ENCODE data around the gene STING1. TPM values are rescaled to one million over a fixed set of nuclear protein-coding genes. Genes with fewer than 3 reads are reported as not detected.

The STING1 gene
- total and polyA plus RNA-seq, 10 of the 15 experiments (the other 5 are each of a cell fraction or from before 2014, with no cell fraction given), result 10.1 to 56.1 (median 41.0) TPM

GRCh38 chr5:139445325-139446170 is 37.0 kb downstream of the STING1 start:
- no peaks in the 10 kb centered on the region for H4K20me1 ChIP-seq (ENCODE audit: control insufficient read depth, insufficient read depth)
- FAIRE-seq (no peak), DNase-seq (ENCODE audit: low read depth, low spot score) (no peak), ATAC-seq (no peak)
- ChIA-PET CTCF (interaction anchor here (0.7 to 3.4 kb wide), 7 partner anchors 8 to 70 kb away, joined by 3 to 16 read pairs (median 7); no protein-coding TSS in a partner anchor), RAD21 (ENCODE audit: unreplicated experiment) (interaction anchor here (0.8 to 1.2 kb wide), 5 partner anchors 8 to 83 kb away, joined by 3 to 5 read pairs (median 4); no protein-coding TSS in a partner anchor), SMC1A (ENCODE audit: uncharacterized antibody, unreplicated experiment) (interaction anchor here (1.5 to 7.7 kb wide), 4 partner anchors 9 to 68 kb away, joined by 3 to 86 read pairs (median 22); partner anchors contain the start of gene DNAJC18), POLR2A (interaction anchor here (0.6 to 1.9 kb wide), 7 partner anchors 9 to 120 kb away, joined by 3 to 11 read pairs (median 4); partner anchors contain the start of gene SMIM33)
- no peaks in the 10 kb centered on the region for H3K36me3 ChIP-seq (ENCODE audit: control insufficient read depth in 2 of 2, insufficient read depth in 2 of 2, low read length in 1 of 2)
- H3K4me1 ChIP-seq (ENCODE audit: control insufficient read depth, insufficient read depth, low read length), result peaks cover 27% of the 10 kb centered on the region
- intact Hi-C loops (cut with micrococcal nuclease; ENCODE audit: unreplicated experiment), result loop anchor here (2.0 kb wide), 1 partner anchor 41 kb away; the partner anchor contains the start of gene SPATA24
- no peak overlapping the region for H3K27ac ChIP-seq (ENCODE audit: control insufficient read depth, insufficient read depth)
- WGBS (ENCODE audit: insufficient coverage, insufficient replicate concordance, low lambda C conversion rate, missing lambda C conversion rate), result 69% methylated on average over 7 of the region's 7 CpGs
- H2AFZ ChIP-seq (ENCODE audit: control insufficient read depth, low read depth, low read length), result no peak overlapping the region
- H3K27me3 ChIP-seq (replicated peaks in 1 of 2; ENCODE audit: control insufficient read depth in 2 of 2, insufficient read depth in 2 of 2, low read length in 1 of 2), result no peaks in the 10 kb centered on the region
- no peak overlapping the region for H3K4me3 ChIP-seq
- in situ Hi-C loops (cut with MboI), result no loop called here
- no peak overlapping the region for H3K9ac ChIP-seq (ENCODE audit: control insufficient read depth, insufficient read depth, low read length)
- no peaks in the 10 kb centered on the region; the same call in 1 of the 3 replicates for H3K9me3 ChIP-seq (replicated peaks; ENCODE audit: control insufficient read depth, insufficient read depth, low read length)
- no peak for TF ChIP-seq ZBED1 (IDR thresholded peaks at IDR 0.05; ENCODE audit: borderline replicate concordance)
- no peak for TF ChIP-seq TAF1 (IDR thresholded peaks at IDR 0.05; ENCODE audit: borderline replicate concordance, low read depth, low read length)
- no peak for TF ChIP-seq NFYB (IDR thresholded peaks at IDR 0.05; ENCODE audit: insufficient read depth, low read depth, low read length)
- TF ChIP-seq RBBP5 (conservative IDR thresholded peaks at IDR 0.05), result no peak
- no peak for TF ChIP-seq CREB1 (IDR thresholded peaks at IDR 0.05; ENCODE audit: low read depth)
- no peak for TF ChIP-seq FOS (IDR thresholded peaks at IDR 0.05; ENCODE audit: borderline replicate concordance, extremely low read depth, insufficient read length)
- TF ChIP-seq CBX3 (IDR thresholded peaks at IDR 0.05; ENCODE audit: borderline replicate concordance, low read depth), result no peak
- no peak for TF ChIP-seq ZNF217 (IDR thresholded peaks at IDR 0.05)
- TF ChIP-seq JUNB (IDR thresholded peaks at IDR 0.05), result no peak
- TF ChIP-seq NR2C1 (IDR thresholded peaks at IDR 0.05), result no peak
- TF ChIP-seq SUPT20H (IDR thresholded peaks at IDR 0.05; ENCODE audit: borderline replicate concordance, control insufficient read depth, low read depth, low read length), result no peak
- TF ChIP-seq SKIL (IDR thresholded peaks at IDR 0.05; ENCODE audit: low read depth, poor library complexity, severe bottlenecking), result no peak
- TF ChIP-seq KLF5 (IDR thresholded peaks at IDR 0.05; ENCODE audit: partially characterized antibody), result no peak
- H3K4me2 ChIP-seq (ENCODE audit: control insufficient read depth, insufficient read depth), result no peak overlapping the region
- no TSS peak for BruUV-seq (replicated peaks)
- no peaks in the 10 kb centered on the region for H3K79me2 ChIP-seq (ENCODE audit: control insufficient read depth, insufficient read depth, low read length)

Measured in GM12878 (cell line).